Measurements from ENCODE around the gene PPL.
A peak's percentile ranks its signal among the peaks of the same experiment; 100 is the strongest.

Gene PPL

DNA sequence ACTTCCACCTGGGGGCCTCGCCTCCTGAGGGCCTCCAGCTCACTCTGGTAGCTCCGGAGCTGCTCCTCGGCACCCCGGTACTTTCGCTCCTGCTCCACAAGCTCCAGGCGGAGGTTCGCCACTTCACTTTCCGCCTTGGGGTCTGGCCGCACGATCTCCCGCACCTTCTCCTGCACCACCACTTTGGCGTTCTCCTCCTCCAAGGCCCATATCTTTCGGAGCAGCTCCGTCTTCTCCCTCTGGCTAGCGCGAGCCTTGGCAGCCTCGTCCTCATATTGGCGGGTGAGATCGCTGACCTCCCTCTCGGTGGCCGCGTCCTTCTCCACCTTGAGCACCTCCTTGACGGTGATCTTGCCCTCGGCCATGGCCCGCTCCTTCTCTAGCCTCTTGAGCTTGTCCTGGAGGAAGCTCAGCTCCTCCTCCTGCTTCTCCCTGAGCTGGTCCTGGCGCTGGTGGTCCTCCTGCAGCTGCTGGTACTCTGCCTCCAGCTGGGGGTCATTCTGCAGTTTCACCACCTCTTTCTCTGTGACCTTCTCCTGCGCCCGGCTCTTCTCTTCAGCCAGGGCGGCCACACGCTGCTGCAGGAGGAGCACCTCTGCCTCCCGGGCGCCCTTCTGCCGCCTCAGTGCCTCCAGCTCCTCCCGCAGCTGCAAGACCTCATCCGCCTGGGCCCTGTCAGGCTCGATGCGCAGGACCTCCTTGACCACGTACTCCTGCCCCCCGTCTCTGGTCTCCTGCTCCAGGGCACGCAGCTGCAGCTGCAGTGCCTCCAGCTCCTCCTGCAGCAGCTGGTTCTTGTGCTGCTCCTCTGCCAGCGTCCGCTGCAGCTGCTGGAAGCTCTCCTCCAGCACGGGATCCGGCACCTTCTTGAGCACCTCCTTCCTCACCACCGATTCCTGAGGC, 51.7 kb downstream of the PPL start:
- no peak for DNase-seq

GRCh38 chr16:4884209-4884608, 52.7 kb downstream of the PPL start:
- DNase-seq = no peak

- DNase-seq = no peak
Observed at GRCh38 chr16:4883501-4883900, 53.4 kb downstream of the PPL start.

DNA sequence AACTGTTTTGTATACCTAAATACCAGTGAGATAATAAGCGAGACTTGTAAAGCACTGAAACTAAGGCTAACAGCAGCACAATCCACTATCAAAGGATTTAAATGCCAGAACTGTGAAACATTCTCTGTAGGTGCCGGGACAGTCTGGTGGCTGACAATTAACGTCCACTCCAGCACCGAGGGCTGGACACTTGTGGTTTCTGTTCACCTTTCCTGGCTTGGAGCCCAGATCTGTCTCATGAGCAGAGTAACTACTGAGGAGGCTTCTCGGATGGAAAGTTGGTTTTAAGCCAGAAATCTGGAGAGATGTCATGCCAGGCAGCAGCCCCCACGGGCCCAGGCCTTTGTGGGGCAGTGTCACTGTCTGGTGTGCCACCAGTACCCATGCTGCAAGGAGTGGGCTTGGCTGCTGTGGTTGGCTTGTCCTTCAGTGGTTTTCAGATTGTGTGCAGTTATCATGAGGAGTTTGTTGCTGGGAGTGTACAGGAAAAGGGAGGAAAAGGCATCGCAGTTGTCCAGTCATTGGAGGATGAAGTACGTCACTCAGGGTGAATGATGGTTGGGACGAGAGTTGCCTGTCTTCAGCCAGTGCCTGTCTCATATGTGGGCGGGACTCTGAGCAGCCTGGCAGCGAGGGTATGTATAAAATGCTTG, 54.2 kb downstream of the PPL start:
- DNase-seq = peak; percentile 80

DNA sequence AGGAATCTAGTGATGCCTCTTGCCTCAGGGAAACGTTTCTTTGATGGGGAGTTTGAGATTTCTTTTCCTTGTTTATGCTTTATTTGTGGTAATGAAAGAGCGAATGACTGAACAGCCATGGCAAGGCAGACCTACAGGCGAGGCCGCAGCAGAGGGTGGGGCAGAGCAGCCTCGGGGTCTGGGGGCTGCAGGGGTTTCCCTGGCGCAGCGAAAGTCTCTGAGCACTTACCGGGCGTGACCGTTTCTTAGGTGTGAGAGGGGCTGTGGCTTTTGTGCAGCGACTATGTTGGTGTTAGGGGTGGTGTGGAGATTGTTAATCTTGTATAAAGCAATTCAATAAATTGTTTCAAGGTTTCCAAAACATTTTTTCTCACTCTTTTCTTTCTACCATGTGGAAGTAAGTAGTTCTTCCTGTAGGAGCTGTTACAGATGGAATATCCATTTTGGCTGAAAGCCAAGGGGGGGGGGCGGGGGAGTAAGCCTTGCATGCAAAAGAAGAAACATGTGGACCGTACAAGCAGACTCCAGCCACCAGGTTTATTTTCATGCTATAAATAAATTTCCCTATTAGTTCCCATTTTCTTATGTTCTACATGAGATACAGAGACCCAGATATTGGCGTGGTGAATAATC, 54.8 kb downstream of the PPL start:
- no peak for DNase-seq

DNA sequence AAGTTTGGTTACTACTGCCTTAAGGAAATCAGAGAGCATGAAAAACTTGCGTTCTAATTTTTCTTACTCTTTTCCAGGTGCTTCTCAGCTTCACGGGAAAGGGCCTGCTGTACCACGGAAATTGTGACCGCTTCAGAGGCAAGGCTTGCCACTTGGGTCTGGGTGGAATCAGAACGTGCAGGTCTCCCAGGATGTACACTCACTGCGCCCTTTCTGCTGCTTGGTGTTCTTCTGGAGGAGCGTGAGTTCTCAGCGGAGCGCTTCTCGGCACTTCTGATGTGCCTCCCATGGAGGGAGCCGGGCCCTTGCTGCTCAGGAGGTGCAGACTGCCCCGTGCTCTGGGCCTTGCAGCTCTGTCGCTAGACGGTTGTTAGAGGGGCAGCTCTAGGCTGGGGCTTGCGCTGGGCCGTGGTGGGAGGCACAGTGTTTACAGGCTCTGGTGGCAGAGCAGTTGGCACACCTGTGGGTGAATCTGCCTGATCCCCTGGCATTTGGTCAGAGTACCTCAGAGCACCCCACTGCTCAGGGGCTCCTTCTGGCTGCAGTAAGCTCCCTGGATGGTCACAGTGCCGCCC, 56.9 kb downstream of the PPL start:
- no peak for DNase-seq

GRCh38 chr16:4879049-4879448, 57.9 kb downstream of the PPL start:
- DNase-seq = no peak

DNA sequence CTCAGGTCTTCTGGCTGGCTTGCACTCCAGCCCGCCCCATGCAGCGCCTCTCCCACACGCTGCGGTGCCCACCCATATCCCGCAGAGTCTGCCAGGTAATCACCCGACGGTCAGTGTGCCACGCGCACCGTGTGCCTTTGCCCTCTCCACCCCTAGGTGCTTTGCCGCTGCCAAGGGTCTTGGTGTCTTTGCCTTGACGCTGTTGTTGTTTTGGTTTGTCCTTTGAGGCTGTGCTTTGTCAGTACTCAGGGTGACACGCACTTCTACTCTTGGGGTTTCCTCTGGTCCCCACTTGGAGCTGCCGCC, 59.6 kb downstream of the PPL start:
- no peak for DNase-seq

- no peak for DNase-seq
Observed at GRCh38 chr16:4876646-4877379, 60.1 kb downstream of the PPL start.

- no peak for DNase-seq
Observed at GRCh38 chr16:4874666-4875065, 62.3 kb downstream of the PPL start.

DNA sequence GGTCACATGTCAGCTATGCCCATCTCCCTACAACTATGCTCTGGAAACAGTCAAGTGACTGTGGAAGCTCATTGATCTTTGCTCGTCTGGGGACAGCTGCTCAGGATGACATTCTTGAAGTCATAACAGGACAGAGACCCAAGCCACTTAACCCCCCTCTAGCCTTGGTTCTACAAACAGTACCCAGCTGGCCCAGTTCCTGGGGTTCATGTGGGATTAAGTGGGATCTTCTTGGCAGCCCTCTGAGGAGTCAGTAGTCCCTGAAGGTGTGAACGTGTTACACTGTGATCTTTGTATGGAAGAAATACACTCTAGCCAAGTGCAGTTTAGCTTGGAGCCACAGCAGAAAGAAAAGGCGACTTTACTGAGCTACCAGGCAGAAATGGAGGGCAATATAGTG, 63.9 kb downstream of the PPL start:
- DNase-seq = no peak

GRCh38 chr16:4871071-4871470, 65.9 kb downstream of the PPL start:
- DNase-seq = no peak

- DNase-seq = no peak
Observed at GRCh38 chr16:4870138-4870671, 66.7 kb downstream of the PPL start.

GRCh38 chr16:4869147-4869805, 67.7 kb downstream of the PPL start:
- DNase-seq = no peak

GRCh38 chr16:4868535-4868934, 68.4 kb downstream of the PPL start:
- DNase-seq = no peak

DNA sequence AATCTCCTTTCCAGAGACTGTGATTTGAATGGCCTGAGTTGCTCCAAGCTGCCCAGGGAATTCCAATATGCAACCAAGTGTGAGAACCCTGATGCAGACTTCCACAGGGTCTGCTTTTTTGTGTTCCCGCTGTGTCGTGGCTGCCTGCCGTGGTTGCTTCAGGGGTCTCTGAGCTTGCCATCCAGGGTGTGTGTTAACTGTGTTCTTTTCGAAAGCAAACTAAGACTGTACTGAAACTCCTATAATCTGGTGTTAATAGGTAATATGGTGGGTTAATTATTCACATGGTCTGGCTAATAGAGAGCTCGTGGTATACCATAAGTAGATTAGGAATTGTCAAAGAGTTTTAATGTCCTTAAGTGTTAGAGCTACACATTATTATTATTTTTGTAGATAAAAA, 68.9 kb downstream of the PPL start:
- DNase-seq = no peak

DNA sequence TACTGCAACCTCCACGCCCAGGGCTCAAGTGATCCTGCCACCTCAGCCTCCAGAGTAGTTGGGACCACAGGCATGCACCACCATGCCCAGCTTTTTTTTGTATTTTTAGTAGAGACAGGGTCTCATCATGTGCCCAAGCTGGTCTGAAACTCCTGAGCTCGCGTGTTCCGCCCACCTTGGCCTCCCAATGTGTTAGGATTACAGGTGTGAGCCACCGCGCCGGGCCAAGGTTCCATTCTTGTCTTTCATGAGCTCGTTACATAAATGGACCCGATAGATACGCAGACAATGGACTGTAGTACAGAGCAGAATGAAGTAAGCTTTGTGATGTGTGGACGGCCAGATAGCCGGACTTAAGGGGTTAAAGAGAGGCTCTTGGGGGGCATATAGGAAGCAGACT, 70.4 kb downstream of the PPL start:
- DNase-seq = no peak

DNA sequence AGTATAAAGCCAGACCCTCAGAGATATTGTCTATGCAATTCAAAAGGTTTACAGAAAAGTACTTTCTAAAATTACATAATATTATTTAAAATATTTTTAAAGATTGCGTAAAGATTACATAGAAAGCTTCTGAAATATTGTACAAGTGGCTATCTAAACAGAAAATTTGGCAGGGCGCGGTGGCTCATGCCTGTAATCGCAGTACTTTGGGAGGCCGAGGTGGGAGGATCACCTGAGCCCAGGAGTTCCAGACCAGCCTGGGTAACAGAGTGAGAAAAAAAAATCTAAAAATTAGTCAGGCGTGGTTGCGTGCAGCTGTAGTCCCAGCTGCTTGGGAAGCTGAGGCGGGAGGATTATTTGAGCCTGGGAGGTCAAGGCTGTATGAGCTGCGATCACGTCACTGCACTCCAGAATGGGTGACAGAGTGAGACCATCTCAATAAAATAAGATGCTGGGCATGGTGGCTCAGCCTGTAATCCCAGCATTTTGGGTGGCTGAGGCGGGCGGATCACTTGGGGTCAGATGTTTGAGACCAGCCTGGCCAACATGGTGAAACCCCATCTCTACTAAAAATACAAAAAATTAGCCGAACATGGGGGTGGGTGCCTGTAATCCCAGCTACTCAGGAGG, 71.6 kb downstream of the PPL start:
- no peak for DNase-seq

DNA sequence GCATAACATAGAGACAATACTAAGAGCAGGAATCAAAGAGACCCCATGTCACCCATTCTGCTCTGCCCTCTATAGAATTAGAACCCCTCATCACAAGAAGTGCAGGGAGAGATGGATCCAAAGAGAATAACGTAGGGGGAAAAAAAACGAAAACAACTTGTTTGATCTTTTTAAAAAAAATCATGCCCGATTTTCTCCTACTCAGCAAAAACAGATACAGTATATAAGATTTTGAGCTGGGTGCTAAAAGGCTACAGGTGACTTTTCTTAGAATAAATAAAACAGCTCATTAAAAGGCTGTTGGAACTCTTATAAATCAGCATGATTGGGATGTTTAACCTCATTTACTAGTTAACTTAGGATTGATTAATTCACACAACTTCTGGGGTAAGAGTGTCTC, 72.2 kb downstream of the PPL start:
- DNase-seq = no peak

DNA sequence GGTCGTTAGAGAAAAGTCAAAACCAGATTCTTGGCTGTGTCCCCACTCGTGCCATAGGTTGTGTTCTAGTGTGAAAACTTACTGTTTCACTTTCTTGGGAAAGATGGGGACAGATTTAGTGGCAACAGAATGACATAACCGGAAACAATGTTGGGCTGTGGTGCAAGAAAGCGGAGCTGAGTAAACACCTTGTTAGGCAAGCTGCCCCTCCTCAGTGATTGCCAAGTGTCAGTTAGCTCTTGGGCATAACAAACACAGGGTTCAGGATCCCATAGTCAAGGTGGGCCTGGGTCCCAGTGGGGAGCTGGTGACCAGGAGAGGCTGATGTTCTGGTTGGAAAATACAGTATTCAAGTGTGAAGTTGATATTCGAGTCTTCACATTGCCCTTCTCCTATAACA, 74.3 kb downstream of the PPL start:
- no peak for DNase-seq

- no peak for DNase-seq
Observed at GRCh38 chr16:4860727-4861342, 76.1 kb downstream of the PPL start.

- DNase-seq = no peak
Observed at GRCh38 chr16:4859900-4860255, 77.1 kb downstream of the PPL start.

Data from NCI-H1105 treated with DMSO at 0.1 percent for 48 hours (cell line).